HG02981 (cell line): ENCODE measurements around the gene KRTAP4-2.
"Not testable (repeated sequence)": the region's sequence is repeated elsewhere in the genome, so short reads cannot be mapped to it uniquely, and the experiment has no call there.

Experiments used
- ATAC-seq: cut with Tn5 transposase; IDR thresholded peaks from one replicate; pipeline ENCODE4 v1.9.1; 2021; ENCODE audit warnings: mild to moderate bottlenecking, moderate library complexity; ENCODE audit not compliant: unreplicated experiment

The KRTAP4-2 gene

GRCh38 chr17:41163828-41164227, 14.2 kb downstream of the KRTAP4-2 start:
- no peak for ATAC-seq

DNA sequence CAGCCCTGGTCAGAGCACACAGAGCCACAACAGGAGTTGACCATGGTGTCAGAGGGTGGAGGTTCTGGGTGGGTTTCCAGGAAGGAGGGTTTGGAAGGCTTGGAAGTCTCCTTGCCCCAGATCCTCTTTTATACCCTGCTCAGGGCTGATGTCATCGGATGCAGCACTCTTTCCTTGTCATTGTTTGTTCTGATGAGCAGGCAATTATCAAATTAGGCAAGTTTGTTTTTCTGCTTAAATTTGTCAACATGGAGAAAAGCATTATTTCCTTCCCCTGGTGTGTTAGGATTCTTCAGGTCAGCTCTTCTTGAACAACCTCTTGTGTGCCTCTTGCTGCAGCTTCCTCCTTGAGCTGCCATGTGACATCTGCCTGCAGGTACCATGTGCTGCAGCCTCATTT, 17.4 kb downstream of the KRTAP4-2 start, which contains the start of gene KRTAP4-4:
KRTAP4-4 (minus strand) TSS at position 101 of the 400 bp plus-strand sequence; CDS start at position 44, 57 bp downstream.
- ATAC-seq: no peak

DNA sequence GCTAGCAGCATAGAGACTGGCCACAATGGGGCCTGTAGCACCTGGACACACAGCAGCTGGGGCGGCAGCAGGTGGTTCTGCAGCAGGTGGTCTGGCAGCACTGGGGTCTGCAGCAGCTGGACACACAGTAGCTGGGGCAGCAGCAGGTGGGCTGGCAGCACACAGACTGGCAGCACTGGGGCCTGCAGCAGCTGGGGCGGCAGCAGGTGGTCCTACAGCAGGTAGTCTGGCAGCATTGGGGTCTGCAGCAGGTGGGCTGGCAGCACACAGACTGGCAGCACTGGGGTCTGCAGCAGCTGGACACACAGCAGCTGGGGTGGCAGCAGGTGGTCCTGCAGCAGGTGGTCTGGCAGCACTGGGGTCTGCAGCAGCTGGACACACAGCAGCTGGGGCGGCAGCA, 17.8 kb downstream of the KRTAP4-2 start:
- ATAC-seq: not testable (repeated sequence)

DNA sequence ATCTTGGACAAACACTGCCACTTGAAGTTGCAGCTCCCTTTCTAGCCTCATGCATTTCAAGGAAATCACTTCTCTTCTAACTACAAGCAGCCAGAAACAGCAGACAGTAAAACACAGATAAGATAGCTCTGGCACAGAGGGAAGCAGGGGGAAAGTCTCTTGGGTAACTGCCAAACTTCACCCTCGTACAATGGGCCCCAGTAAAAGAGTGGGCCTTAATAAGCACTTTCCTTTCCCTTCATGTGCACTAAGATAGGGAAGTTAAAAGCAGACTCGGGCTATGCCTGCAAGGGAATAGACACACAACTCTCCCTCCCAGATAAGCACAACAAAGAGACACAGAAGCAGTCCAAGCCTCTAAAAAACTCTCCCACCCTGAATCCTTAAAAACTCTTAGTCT, 24.2 kb downstream of the KRTAP4-2 start:
- no peak for ATAC-seq

GRCh38 chr17:41151525-41151924, 26.5 kb downstream of the KRTAP4-2 start:
- ATAC-seq: no peak

DNA sequence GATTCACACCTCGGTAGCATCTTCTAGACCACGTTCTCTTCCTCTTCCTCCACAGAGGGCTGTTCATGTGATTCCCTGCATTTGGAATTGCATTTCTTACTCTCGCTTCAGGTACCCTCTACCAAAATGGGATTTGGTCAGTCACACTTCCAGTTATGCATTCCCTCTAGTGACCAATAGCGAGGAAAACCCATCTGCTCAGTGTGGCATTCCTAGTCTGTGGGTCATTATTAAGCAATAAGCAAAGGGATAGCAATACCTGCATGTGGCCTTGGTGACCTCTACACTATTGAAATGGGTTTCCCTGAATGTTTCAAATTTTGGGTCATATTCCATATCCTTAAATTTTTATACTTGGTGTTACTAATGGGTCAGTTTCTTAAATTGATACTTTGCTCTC, 28.0 kb downstream of the KRTAP4-2 start:
- no peak for ATAC-seq

DNA sequence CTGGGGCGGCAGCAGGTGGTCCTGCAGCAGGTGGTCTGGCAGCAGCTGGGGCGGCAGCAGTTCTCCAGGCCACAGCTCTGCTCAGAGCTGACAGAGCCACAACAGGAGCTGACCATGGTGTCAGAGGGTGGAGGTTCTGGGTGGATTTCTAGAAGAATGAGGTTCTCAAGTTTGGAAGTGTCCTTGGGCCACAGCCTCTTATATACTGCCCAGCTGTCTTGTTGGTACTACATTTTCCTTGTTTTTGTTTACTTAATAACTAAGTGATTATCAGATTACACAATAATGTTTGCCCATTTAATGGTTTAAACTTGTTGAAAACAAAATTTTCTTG, 28.4 kb downstream of the KRTAP4-2 start, which contains the start of gene KRTAP4-5:
KRTAP4-5 (minus strand) TSS at position 174 of the 334 bp plus-strand sequence; CDS start at position 116, 58 bp downstream.
- no peak for ATAC-seq

DNA sequence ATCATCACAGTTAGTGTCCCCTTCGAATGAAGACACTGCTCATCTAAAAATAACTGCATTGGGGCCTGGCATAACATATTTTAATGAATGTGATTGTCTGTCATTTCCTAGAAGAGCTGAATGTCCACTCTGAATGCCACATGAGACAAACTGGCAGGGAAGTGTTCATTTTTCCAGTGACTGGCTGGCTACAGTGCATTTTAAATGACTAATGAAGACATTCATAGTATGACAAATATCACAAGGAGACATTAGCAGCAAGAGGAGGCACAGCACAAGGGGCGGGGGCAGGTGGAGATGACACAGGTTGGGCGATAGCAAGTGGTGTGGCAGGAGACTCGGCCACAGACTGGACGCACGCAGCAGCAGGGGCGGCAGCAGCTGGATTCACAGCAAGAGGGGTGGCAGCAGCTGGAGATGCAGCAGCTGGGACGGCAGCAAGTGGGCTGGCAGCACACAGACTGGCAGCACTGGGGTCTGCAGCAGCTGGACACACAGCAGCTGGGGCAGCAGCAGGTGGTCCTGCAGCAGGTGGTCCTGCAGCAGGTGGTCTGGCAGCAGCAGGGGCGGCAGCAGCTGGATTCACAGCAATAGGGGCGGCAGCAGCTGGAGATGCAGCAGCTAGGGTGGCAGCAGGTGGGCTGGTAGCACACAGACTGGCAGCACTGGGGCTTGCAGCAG, 28.9 kb downstream of the KRTAP4-2 start:
- ATAC-seq: not testable (repeated sequence)

- no peak for ATAC-seq
Observed at GRCh38 chr17:41147531-41148204, 30.4 kb downstream of the KRTAP4-2 start.

- no peak for ATAC-seq
Observed at GRCh38 chr17:41145261-41145660, 32.8 kb downstream of the KRTAP4-2 start.

- ATAC-seq: no peak
Observed at GRCh38 chr17:41144846-41145245, 33.2 kb downstream of the KRTAP4-2 start.

GRCh38 chr17:41141361-41141760, 36.7 kb downstream of the KRTAP4-2 start:
- no peak for ATAC-seq

DNA sequence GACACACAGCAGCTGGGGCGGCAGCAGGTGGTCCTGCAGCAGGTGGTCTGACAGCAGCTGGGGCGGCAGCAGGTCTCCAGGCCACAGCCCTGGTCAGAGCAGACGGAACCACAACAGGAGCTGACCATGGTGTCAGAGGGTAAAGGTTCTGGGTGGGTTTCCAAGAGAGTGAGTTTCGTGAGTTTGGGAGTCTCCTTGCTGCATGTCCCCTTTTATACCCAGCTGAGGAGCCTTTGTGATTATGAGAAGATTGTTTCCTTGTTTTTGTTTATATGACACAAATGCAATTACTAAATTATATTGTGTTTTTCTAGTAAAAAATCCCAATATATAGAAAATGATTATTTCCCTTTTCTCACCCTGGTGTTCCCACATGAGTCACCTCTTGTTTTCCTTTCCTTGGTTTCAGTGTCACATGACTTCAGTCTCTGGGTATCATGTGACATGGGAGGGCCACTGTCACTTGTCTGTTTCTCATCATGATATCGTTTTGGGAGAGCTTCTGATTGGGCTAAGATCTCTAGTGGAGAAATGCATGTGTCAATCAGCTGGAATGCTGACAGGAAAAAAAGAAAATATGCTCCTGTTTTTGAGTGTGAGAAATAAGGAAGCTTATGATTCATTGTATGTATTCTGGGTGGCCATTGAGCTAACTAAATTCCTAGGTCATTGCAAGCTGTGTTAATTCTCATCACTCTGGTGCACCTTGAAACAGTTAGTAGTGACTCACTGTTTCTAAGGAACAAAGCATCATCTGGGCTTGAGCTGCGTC, 37.5 kb downstream of the KRTAP4-2 start, which contains the start of gene KRTAP4-6:
KRTAP4-6 (minus strand) TSS at position 185 of the 772 bp plus-strand sequence; CDS start at position 128, 57 bp downstream.
- no peak for ATAC-seq

- ATAC-seq: not testable (repeated sequence)
Observed at GRCh38 chr17:41139865-41140264, 38.2 kb downstream of the KRTAP4-2 start.

GRCh38 chr17:41133880-41134735, 43.9 kb downstream of the KRTAP4-2 start:
- ATAC-seq: no peak

GRCh38 chr17:41131979-41132378, 46.0 kb downstream of the KRTAP4-2 start:
- ATAC-seq: no peak
